Ramos (cell line): Measurements from ENCODE around the gene PRMT7.

ENCODE experiments used
- in situ Hi-C: fragments of 300-500 bp; cut with MboI; formaldehyde crosslinking; loops from one replicate; pipeline ENCODE4 v1.14.3; 2022; ENCODE audit warnings: low sequenced_read_pairs; ENCODE audit not compliant: unreplicated experiment

Gene PRMT7

GRCh38 chr16:68310774-68311511 is at the start of gene PRMT7, which contains the start of gene SLC7A6OS:
PRMT7 (plus strand) TSS chr16:68311019; CDS start chr16:68315980, 4,961 bp downstream.
SLC7A6OS (minus strand) TSS chr16:68310946; CDS start chr16:68310926, 20 bp downstream.
- in situ Hi-C loops: no loop called here

- in situ Hi-C loops: no loop called here
These were observed 47.2 kb upstream of the PRMT7 start for GRCh38 chr16:68263559-68264127.

DNA sequence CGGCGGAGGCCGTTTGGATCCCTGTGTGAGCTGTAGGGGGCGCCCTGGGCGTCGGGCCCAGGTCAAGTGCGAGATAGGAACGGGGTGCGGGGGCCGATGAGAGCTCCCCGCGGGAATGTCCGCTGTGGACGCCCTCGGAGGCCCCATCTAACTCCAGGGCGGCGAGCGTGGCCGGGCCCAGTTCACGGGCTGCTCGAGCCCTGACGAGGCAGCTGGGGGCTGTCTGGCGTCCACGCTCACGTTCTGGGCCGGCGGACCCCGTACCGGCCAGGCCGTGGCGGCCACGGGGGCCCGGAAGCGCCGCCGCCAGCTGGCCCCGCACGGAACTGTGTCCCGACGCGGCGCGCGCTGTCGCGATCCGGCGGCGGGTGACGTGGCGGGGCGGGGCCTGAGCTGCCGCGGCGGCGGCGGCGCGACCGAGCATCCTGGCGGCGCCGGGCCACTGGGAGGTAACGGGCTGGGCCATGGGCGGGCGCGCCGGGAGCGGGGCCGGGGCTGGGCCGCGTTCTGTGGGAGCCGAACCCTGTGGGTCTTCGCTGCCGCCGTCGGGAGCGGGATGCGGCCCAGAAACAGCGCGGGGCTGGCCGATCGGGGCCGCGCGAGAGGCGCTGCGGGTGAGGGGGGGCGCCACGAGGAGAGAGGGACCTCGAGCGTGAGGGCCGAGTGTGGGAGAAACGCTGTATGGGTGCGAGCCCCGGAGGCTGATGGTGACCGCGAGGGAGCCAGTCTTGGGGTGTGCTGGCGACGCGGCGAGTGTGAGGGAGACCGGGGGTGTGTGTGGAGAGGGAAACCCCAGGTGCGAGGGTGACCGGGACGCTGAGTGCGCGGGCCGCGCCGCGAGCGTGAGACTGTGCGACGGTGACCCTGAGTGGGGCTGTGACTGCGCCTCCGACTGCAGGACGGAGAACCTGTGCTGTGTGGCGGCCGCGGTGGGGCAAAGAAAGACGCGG is 46.4 kb upstream of the PRMT7 start, which contains the start of gene SLC7A6:
Gene SLC7A6 (plus strand): TSS at position 399 of the 950 bp plus-strand sequence. CDS start 10,201 bp downstream, outside the sequence.
- in situ Hi-C loops: no loop called here

GRCh38 chr16:68265078-68265920 is 45.5 kb upstream of the PRMT7 start:
- in situ Hi-C loops: no loop called here

- in situ Hi-C loops: no loop called here
These were observed 43.0 kb upstream of the PRMT7 start for GRCh38 chr16:68267612-68268405.

GRCh38 chr16:68269793-68270192 is 41.0 kb upstream of the PRMT7 start:
- in situ Hi-C loops: no loop called here

- in situ Hi-C loops: no loop called here
These were observed 40.5 kb upstream of the PRMT7 start for GRCh38 chr16:68270353-68270752.

DNA sequence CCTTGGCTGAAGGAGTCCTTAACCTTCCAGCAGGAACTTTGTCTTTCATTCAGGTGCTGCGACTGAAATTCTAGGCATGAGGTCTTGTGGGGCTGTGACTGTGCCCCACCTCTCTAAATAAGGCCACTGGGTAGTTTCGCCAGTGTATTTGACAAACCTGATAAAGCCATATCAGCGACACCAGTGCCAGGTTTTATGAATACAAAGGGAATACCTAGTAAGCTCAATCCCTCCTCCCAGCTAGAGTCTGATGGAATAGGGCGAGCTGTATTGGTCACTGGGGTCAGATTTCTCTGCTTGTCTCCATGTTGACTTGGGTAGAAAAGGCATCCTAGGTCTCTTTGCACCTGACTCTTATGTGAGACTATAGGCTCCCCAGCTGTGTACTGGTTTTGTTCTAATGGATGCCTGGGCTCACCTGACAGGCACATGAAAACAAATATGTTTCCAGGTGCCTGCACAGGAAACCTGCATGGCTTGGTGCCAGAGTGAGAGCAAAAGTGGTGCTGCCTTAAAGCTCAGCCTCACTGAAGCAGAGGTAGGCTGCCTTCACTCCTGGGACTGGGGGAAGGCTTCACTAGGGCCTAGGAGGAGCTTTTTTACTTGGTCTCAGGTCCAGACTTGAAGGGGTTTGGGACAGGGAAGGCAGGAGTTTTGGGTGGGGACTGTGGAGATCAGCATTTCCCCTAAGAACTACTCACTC is 38.2 kb upstream of the PRMT7 start:
- in situ Hi-C loops: no loop called here

DNA sequence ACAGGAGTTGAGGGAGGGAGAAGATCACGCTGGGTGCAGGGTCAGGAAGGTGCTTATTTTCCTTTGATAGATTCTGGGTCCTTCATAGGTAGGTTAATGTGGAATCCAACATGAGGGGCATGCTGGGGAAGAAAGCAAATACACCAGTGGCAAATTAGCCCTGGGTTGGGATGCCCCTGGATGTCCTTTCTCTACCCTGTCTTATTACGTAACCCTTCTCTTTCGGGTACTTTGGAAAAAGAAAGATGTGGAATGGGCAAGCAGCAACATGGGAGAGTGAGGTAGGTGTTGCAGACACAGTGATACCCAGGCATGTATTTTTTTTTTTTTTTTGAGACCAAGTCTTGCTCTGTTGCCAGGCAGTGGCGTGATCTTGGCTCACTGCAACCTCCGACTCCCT is 37.4 kb upstream of the PRMT7 start:
- in situ Hi-C loops: no loop called here

DNA sequence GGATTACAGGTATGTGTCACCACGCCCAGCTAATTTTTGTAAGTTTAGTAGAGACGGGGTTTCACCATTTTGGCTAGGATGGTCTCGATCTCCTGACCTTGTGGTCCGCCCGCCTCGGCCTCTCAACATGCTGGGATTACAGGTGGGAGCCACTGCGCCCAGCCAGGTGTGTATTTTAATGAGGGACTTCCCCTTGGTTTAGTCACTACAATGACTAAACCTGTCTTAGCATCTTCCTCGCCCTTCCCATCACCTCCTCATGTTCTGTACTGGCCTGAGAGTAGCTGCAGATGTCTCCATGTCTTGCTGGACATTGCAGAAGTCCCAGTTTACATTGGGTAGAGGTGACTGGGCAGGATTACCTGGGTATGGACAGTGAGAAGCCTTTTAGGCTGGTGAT is 36.9 kb upstream of the PRMT7 start:
- in situ Hi-C loops: no loop called here

- in situ Hi-C loops: no loop called here
These were observed 36.4 kb upstream of the PRMT7 start for GRCh38 chr16:68274441-68274840.

- in situ Hi-C loops: no loop called here
These were observed 35.1 kb upstream of the PRMT7 start for GRCh38 chr16:68275611-68276191.

DNA sequence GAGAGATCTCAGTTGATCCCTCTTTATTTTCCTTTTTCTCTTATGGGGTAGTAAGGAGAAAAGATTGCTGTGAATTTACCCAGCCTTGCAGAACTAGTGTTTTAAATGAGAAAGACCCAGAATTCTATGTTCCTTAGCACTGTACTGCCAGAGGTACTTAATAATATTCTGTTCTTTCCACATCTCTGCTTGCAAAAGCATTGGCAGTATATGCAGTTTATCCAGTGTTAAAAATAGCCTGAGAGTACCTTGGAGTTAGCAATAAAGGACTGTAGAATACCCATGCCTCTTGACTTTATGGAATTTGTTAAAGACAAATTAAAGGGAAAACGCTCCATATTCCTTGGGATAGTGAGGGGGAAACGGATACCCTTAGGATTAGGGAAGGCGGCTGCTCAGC is 34.6 kb upstream of the PRMT7 start:
- in situ Hi-C loops: no loop called here

DNA sequence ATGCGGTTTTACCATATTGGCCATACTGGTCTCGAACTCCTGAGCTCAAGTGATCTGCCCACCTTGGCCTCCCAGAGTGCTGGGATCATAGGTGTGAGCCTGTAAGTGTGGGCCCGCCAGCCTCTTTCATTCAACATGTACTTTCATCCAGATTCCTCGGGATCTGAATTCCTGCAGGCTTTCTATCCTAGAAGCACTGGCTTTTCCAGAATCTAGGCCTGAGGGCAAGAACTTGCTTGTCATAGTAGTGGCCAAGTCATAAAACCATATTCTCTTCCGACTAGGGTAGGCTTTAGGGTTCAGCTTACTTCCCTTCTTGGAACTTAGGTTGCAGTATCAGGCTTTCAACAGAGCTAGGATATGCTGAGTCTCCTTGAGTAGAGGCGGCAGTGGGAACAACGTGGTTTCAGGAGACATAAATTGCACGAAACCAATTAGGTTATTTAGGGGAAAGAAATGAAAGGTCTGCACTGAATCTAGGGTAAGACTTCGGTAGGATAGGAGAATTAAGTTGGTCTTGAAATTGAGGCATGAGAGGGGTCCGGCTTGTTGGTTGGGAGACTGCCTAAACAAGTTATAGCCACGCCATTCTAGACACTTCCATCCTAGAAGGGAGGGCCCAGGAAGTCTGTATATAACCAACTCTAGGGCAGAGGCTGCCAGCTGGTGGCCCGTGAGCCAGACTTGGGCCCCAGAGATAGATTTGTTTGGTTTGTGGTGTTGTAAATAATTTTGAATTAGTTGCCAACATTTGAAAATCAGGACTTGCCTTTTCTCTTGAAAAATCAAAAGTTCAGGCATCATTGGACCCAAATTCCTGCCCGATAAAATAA is 30.9 kb upstream of the PRMT7 start:
- in situ Hi-C loops: no loop called here

- in situ Hi-C loops: no loop called here
These were observed 29.3 kb upstream of the PRMT7 start for GRCh38 chr16:68281368-68282063.

- in situ Hi-C loops: no loop called here
These were observed 28.8 kb upstream of the PRMT7 start for GRCh38 chr16:68282064-68282452.

DNA sequence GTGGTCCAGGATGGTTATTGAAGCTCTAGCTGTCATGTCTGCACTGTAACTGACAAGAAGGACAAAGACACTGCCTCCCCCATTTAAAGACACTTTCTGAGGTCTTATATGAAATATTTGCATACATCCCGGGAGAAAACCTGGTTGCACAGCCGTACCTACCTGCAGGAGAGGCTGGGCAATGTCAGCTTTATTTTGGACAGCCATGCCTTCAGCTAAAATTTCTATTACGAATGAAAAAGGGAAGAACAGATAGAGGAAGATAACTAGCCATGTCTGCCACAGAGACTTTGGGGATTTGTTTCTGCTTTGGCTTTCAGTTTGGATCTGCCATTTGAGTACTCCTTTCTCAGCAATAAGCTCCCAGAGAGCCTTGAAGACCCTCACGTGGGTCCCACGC is 27.5 kb upstream of the PRMT7 start:
- in situ Hi-C loops: no loop called here
